ENCODE measurements around the gene CPZ.

Gene CPZ

DNA sequence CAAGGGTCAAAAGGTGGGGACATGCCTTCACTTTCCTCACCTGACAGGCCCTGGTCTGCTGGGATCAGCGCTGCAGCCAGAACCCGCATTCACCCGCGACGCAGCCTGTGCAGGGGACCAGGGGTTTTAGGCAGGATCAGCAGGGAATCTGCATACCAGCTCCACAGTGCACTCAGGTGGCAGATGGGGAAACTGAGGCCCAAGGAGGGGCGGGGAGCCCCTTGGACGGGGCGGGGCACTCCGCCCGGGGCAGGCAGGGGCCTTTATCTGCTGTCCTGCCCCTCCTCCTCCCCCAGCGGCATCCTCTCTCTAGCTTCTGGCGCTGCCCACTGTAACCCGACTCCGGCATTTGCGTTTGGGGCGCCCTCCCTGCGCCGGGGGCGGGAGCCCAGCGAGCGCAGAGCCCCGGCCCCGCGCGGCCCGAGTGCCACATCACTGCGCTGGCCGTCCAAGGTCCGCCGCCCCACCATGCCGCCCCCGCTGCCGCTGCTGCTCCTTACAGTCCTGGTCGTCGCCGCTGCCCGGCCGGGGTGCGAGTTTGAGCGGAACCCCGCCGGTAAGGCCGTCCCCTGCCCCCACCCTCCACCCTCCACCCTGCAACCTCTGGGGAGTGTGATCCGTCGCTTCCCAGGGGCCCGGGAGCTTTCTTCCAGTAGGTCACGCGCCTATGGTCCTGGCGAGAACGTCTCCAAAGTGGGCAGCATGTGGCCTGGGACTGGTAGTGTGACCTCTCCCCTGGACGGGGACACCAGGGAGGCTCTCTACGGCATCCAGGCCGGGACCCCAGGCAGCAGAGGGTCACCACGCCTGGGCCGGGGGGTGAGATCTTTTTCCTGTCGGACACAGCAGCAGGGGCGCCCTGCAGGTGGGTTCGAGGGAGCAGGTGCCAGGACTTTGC lies at the start of gene CPZ:
TSS of gene CPZ (plus strand) at position 400 of the 898 bp plus-strand sequence. CDS start at position 469, 69 bp downstream.
- no peak for DNase-seq

DNA sequence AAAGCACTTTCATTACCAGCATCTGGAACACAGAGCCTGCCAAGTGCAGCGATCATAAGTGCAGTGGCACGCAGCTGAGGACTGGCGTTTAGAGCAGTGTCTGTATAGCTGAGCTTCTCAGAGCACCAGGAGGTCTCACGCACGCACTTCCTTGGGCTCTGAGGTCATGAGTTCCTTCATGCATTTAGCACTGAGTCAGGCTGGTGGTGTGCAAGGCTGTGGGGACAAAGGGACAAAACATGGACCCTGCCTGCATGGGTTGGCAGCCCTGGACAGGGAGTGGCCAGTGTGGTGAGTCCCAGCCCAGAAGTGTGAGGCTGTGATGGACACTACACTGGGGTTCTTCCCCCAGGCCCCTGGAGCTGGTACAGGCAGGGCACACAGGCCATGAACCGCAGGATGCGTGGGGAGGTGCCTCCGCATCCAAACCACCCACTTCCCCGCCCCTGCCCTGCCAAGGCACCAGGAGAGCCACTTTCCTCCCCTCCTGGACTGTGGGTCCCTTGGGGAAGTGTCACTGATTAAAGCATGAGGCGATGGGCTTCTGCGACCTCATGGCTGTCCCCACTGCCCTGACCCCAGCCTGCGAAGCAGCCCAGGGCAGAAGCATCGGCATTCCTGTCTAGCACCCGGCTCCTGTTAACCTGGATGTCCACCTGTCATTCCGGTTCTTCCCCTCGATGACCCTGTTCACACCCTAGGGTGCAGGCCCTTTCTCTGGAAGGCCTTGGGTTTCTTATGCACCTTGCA lies 49.6 kb upstream of the CPZ start:
- DNase-seq = no peak

DNA sequence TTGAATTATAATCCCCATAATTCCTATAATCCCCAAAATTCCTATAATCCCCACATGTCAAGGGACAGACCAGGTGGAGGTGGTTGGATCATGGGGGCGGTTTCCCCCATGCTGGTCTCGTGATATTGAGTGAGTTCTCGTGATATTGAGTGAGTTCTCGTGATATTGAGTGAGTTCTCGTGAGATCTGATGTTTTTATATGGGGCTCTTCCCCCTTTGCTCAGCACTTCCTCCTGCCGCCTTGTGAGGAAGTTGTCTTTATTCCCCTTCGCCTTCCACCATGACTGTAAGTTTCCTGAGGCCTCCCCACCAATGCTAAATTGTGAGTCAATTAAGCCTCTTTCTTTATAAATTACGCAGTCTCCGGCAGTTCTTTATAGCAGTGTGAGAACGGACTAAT lies 48.9 kb upstream of the CPZ start:
- no peak for DNase-seq

DNA sequence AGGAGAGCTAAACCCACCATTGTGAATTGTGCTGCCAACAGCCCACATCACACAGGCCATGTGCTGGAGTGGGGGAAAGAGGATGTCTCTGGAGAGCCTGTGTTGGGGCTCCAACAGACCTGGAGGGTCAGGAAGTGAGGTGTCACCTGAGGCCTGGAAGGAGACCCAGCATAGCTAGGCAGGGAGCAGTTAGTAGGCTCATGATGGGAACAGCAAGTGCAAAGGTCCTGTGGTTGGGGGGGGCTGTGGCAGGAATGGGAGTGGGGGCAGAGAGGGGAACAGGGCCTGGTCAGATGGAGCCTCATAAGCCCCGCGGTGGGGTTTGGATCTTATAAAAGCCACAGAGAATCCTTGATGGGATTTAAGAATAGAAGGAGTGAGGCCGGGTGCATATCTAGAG lies 48.3 kb upstream of the CPZ start:
- no peak for DNase-seq

DNA sequence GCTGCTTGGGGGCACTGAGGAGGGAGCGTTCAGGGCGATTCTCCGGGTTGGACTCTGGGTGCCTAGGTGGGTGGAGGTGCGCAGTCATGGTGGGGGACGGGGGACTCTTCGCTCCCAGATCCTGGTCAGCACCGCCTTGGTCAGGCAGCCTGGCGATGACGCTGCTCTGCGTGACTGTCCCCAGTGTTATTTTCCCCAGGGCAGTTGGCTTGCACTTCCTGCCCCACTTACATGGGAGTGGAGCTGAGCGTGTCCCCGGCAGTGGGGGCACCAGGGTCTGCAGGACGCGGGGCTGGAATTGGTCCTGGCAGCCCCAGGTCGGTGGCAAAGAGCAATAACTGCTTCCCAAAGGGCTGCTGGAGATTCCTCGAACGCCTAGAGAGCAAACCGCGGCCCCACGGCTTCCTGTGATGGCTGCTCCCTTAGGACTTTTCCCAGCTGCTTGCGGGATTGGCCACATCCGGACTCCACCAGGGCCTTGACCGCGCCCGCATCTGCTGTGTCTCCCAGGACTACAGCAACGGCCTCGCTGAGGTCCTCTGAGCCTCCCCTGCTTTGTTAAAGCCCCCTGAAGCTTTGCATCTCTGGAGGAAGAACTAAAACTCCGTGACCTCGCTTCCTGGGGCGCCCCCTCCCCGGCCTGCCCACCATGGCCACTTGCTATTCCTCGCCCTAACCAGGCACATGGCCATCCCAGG lies 47.7 kb upstream of the CPZ start:
- no peak for DNase-seq

DNA sequence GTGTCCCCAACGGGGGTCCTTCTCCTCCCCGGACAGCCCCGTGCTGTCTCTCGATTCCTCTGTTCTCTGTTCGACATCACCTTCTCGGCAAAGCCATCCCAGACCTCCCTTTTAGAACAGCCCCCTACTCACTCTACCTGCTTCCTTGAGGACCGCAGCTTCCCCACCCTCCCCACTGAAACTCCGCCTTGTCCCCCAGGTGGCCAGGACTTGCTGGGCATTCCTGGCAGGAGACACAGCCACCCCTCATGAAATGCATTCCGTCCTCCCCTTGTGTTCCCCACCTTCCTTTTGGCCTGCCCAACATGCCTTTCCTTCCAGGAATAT lies 47.2 kb upstream of the CPZ start:
- DNase-seq = no peak

DNA sequence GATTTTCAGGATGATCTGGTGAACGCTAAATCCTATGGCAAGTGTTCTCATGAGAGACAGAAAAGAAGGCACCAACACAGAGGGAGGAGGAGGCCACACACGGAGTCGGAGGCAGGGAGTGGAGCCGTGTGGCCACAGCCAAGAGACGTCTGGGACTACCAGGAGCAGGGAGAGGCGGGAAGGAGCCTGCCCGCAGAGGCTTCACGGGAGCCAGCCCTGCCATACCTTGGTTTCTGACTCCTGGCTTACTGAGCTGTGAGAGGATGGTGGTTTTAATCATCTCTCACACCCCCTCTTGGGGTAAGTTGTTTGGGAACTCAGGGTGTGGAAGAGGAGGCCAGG lies 45.8 kb upstream of the CPZ start:
- DNase-seq = no peak

DNA sequence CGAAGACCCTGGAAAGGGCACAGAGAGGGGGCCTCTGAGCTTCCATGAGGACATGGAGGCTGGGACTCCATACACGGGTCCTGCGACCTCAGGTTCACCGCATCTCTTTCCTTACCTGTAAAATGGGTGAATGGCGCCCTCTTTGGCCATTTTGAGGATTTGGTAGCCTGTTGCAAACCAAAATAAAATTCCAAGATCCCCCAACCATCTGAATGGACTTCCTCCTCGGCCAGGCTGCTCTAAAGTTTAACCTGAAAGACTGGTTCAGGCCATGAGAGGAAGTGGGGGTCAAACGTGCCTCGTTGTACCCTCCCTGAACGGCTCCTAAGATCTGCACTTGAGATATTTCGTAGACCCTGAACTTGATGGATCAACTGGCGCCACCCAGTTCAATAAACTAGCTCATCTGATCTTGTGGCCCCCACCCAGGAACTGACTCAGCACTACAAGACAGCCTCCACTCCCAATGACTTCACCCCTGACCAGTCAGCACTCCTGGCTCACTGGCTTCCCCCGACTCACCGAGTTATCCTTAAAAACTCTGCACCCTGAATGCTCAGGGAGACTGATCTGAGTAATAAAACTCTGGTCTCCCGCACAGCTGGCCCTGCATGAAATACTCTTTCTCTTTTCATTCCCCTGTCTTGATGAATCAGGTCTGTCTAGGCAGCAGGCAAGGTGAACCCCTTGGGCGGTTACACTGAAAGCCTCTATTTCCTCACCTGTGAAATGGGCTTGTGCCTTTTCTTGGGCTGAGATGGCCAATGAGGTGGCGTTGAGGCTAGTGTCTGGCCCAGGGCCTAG lies 45.3 kb upstream of the CPZ start:
- no peak for DNase-seq

DNA sequence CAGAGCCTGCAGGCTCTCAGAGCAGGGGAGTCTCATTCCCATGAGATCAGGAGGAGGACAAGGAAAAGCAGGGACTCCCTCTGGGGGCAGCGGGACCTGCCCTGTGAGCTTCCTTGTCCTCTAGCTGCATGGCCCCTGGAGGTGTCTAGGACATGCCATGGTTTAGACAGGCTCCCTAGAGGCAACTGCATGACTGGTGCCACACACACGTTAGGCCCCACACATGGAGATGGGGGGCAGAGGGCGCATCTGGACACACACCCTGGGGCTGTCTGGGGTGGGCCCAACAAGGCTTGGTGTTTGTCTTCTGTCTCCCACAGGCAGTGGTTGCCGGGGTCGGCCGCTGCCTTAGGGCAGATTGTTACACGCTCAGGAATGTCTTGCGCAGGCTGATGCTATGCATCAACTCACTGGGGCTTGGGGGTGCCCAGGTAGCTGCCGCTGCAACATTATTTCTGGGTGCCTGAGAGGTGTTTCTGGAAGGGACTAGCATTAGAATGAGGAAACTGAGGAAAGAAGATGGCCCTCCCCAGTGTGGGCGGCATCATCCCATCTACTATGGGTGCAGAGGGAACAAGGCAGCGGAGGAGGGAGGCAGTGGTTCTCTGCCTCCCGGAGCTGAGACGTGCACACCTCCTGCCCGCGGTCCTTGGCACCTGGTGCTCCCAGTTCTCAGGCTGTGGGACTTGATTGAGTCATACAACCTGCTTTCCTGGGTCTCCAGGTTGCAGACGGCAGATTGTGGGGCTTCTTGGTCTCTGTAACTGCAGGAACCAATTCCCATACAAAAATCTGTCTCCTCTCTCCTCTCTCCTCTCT lies 44.4 kb upstream of the CPZ start:
- DNase-seq = no peak

DNA sequence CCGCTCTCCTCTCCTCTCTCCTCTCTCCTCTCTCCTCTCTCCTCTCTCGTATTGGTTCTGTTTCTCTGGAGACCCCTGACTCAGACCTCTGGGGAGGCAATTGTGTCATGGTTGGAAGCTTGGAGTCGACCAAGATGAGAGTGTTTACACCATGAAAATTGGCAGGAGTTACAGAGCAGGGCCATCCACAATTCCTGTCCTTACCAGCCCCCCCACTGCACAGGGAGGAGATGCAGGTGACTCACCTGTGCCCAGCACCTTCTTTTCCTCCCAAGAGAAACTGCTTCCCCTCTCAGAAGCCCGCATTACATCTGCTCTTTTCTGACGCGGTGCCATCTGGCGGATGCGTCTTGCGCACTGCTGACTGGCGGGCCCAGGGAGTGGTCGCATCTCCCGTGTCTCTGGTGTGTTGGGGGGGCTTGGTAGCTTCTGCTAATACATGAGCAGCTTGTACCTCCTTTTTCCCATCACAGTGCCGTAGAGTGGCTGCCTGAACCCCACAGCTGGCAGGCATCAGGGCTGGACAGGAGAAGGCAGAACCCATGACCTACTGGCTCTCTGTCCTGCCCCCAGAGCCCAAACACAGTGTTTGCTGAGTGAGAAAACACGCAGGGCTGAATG lies 43.7 kb upstream of the CPZ start:
- no peak for DNase-seq

DNA sequence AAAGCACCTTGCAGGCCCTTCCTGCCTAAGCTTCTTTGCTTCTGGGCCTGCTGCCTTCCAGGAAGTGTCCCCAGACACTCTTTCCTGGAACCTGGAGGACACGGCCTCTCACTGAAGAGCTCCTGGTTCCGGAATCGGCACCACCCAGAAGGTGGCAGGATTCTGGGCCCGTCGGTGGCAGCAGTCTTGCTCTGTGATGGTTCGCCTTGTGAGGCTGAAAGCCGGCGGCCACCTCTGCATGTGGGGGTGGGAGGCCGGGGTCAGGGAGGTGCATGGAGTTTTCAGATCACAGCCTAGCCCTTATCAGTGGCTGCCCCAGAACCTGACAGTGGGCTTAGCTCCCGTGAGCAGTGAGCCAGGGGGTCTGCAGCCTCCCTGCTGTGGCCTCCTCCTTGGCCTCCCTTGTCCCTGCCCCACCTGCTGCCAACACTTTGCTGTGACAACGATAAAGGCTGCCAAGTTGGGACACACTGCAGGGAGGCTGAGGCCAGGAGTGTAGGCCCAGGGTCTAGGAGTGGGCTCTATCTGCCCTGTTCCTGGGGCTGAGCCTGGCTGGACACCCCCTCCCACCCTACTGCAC lies 43.1 kb upstream of the CPZ start:
- DNase-seq = no peak

DNA sequence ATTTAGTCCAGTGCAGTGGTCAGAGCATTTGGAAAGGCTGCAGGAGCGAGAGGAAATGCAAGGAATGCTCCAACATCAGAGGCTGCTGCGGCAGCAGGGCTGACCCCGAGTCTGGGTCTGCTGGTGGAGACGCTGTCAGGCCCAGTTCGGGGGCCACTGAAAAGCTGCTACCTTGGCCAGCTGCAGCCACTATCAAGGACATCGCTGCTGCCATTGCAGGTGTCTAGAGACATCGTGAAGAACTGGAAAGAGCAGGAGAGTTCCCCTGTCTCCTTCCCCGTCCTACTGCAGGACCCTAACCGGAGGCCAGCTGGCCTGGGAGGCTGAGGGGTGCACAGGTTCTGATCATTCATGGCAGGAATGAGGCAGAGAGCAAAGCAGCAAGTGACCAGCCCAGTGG lies 41.9 kb upstream of the CPZ start:
- no peak for DNase-seq

DNA sequence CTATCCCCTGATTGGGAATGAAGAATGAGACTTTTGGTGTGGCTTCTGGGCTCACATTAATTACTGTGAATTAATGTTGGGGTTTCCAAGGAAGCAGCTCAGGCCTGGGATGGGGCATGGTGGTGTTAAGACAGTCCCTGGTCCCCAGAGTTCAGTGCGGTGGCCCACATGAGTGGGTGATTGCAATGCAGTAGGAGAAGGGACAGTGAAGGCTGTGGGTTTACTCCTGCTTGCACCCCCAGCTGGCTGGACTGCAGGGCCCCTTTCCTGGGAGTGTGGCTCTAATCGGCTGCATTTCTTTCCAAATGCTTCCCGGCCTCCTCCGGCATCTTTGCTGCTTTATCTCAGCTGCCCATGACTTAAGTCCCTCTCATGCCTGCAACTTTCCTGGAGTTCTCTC lies 40.5 kb upstream of the CPZ start:
- no peak for DNase-seq

DNA sequence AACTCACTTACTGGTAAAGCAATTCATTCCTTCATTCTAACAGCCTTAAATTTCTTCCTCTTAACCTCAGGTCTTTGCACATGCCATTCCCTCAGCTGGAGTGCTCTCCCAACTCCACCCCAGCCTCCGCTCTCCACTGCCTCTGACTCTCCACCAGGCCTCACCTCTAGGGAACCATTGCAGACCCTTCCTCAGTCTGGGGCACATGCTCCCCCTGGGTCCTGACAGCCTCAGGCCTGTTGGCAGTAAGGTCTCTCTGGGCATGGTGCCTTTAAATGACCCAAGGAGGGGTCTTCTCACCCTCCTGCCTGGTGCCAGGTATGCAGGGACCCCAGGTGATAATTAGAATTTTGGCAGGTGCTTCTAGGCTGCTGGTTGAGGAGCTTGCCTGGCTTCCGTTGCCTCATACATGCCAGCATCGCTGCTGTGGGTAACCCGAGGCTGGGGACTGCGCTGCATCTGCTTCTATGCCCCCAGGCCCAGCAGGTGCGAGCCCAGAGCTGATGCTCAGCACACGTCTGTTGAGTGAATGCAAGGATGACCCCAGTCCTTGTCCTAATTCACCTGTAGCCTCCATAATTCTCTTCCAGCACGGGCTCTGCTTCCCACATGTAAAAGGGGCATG lies 39.9 kb upstream of the CPZ start:
- no peak for DNase-seq

DNA sequence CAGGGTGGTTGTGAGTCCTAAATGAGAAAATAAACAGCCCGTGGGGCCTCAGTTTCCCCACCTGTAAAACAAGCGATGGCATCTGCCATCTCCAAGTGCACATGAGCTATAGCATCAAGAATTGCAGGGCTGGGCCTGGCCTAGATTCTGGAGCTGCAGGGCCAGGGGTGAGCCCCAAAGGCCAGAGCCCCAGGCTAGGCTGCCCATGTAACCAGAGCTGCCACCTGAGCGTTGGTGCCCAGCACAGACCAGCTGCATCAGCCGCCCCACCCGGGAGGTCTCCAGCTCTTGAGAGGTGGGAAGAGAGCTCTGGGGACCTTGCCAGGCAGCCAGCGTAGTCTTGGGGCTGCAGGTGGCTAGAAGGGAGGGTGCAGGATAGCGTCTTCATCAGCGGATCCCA lies 39.3 kb upstream of the CPZ start:
- no peak for DNase-seq

DNA sequence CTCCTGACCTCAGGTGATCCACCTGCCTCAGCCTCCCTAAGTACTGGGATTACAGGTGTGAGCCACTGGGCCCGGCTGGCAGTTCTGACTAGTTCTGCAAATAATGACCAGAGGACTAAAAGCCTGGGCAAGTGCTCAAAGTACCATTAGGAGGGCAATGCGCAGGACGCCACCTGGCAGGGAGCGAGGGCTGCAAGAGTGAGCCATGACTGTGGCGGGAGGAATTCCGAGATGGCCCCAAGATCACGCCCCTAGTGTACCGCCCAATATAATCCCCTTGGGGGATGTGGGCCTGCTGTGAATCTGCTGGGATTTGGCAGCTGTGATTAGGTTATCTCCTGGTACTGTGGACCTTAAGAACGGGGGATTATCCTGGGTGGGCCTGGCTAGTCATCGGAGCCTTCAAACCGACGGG lies 38.6 kb upstream of the CPZ start:
- DNase-seq = no peak

DNA sequence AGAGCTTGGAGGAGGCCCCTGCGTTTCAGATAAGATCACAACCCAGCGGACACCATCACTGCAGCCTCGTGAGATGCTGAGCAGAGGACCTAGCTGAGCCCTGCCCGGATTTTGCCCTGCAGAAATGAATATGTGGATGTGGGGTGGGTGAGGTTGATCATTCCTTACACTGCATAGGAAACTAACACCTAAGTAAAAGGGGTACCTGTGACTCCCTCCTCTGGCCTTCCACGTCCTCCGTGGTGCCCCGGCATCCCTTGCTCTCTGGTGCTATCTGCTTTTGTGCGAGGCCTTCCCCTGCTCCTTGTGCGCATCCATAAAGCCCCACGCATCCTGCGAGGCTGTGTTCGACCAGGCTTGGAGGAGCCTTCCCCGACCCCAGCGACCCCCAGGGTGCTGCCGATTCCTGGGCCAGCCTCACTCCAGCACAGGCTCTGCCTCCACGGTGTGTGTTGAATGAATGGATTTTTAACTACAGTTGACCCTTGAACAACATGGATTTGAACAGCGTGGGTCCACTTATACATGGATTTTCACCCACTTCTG lies 37.9 kb upstream of the CPZ start:
- no peak for DNase-seq

DNA sequence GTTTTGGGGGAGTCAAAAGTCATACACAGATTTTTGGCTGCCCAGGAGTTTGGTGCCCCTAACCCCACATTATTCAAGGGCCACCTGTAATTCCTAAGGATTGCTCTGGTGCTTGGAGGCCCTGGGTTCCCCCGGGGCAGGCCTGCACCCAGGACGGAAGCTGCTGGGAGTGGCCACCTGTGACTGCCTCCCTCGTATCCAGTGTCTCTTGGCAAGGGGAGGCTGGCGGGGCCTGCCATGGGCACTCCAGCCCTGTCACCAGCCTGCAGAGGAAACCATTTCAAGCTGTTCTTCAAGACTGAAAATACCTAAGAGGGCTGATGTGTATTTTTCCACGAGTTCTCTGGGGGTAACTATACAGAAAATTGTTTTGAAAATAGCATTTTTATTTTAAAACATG lies 36.8 kb upstream of the CPZ start:
- no peak for DNase-seq

DNA sequence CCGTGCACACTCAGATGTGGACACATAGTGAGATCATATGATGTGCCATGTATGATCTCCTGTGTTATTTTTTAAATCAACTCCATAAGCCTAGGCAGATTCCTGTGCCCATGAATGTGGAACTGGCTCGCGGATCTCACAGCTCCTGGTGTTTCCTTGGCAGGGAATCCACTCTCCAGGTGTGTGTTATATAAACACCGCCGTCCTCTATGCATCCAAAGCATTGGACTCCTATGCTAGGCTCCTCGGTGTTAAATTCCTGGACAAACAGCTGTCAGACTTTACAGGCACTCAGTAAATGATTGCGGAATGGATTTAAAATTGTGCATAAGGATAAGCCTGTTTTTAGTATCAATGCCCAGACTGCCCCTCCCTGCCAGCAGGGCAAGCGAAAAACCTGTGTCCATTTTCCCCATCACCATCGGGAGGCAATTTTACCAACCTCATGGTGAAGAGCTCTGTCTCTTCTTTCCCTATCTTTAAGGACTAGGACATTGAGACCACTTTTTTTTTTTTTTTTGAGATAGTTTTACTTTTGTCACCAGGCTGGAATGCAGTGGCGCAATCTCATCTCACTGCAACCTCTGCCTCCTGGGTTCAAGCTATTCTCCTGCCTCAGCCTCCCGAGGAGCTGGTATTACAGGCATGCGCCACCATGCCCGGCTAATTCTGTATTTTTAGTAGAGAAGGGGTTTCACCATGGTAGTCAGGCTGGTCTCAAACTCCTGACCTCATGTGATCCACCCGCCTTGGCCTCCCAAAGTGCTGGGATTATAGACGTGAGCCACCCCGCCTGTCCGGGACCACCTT lies 36.0 kb upstream of the CPZ start:
- DNase-seq = no peak
